CD4-positive, alpha-beta T cell treated with Interleukin-15 for 1 hour (primary cell): ENCODE data around the gene SERTAD2.

Experiments used
- DNase-seq: peaks from one replicate; pipeline ENCODE4 v3.0.0-alpha.2; 2020

The SERTAD2 gene

GRCh38 chr2:64607381-64608304, 46.1 kb downstream of the SERTAD2 start:
- no peak for DNase-seq

GRCh38 chr2:64606479-64607363, 47.0 kb downstream of the SERTAD2 start:
- DNase-seq: peak; percentile 92

GRCh38 chr2:64605991-64606478, 47.7 kb downstream of the SERTAD2 start:
- DNase-seq: no peak

- no peak for DNase-seq
Observed at GRCh38 chr2:64605026-64605471, 48.7 kb downstream of the SERTAD2 start.

- no peak for DNase-seq
Observed at GRCh38 chr2:64604155-64604554, 49.6 kb downstream of the SERTAD2 start.

- DNase-seq: no peak
Observed at GRCh38 chr2:64602436-64602835, 51.3 kb downstream of the SERTAD2 start.

- no peak for DNase-seq
Observed at GRCh38 chr2:64601785-64602391, 51.8 kb downstream of the SERTAD2 start.

GRCh38 chr2:64601034-64601754, 52.5 kb downstream of the SERTAD2 start:
- no peak for DNase-seq

GRCh38 chr2:64599469-64599868, 54.2 kb downstream of the SERTAD2 start:
- no peak for DNase-seq

- no peak for DNase-seq
Observed at GRCh38 chr2:64598226-64598625, 55.5 kb downstream of the SERTAD2 start.

- no peak for DNase-seq
Observed at GRCh38 chr2:64595397-64596176, 58.1 kb downstream of the SERTAD2 start.

- no peak for DNase-seq
Observed at GRCh38 chr2:64594226-64594989, 59.3 kb downstream of the SERTAD2 start.

GRCh38 chr2:64593035-64593655, 60.6 kb downstream of the SERTAD2 start:
- no peak for DNase-seq

GRCh38 chr2:64591188-64591587, 62.5 kb downstream of the SERTAD2 start:
- DNase-seq: no peak

- DNase-seq: no peak
Observed at GRCh38 chr2:64587561-64587960, 66.2 kb downstream of the SERTAD2 start.

- DNase-seq: no peak
Observed at GRCh38 chr2:64586883-64587481, 66.7 kb downstream of the SERTAD2 start.

GRCh38 chr2:64586054-64586453, 67.7 kb downstream of the SERTAD2 start:
- no peak for DNase-seq

GRCh38 chr2:64582774-64583340, 70.9 kb downstream of the SERTAD2 start:
- DNase-seq: no peak

- no peak for DNase-seq
Observed at GRCh38 chr2:64581777-64582539, 71.8 kb downstream of the SERTAD2 start.
